ENCODE results near the gene NTHL1. TPM values are rescaled to one million over a fixed set of nuclear protein-coding genes. Genes with fewer than 3 reads are reported as not detected.

The NTHL1 gene
- total RNA-seq, 1 experiment from 2014 or later: 32.8 TPM

DNA sequence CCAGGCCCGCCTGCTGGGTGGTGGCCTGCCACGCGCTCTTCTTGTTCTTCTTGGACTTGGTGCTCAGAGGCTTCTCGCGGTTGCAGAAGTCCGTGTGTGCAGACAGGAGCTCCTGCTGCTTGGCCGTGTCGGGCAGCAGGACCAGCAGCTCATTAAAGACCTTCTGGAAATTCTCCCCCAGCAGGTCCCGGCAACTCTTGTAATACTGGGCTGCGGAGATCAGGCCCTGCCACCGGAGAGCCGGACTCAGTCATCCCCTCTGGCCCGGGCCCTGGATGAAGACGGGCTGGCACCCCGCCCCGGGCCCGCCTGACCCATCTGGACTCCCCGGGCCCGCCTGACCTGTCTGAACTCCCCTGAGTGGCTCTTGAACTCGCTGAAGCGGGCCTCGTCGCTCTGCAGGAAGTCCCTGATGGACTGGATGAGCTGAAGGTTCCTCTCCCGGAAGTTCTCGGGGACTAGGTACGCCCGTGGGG is 49.2 kb downstream of the NTHL1 start:
- CTCF ChIA-PET: no interaction called here
- Mint-ChIP-seq H3K27ac (ENCODE audit: unreplicated experiment) (no peak overlapping the region), H3K4me1 (ENCODE audit: low read depth, unreplicated experiment) (peaks cover 17% of the 10 kb centered on the region), H3K9me3 (ENCODE audit: low read depth, unreplicated experiment) (no peaks in the 10 kb centered on the region), H3K36me3 (ENCODE audit: insufficient read depth, unreplicated experiment) (peaks cover 57% of the 10 kb centered on the region), H3K4me3 (ENCODE audit: low read depth, unreplicated experiment) (no peak overlapping the region), H3K27me3 (ENCODE audit: unreplicated experiment) (no peaks in the 10 kb centered on the region)
- no peak for DNase-seq
- intact Hi-C loops (cut with micrococcal nuclease; ENCODE audit: unreplicated experiment): no loop called here
- no TSS peak for BruUV-seq (replicated peaks)
- TF ChIP-seq, protein P1, sequence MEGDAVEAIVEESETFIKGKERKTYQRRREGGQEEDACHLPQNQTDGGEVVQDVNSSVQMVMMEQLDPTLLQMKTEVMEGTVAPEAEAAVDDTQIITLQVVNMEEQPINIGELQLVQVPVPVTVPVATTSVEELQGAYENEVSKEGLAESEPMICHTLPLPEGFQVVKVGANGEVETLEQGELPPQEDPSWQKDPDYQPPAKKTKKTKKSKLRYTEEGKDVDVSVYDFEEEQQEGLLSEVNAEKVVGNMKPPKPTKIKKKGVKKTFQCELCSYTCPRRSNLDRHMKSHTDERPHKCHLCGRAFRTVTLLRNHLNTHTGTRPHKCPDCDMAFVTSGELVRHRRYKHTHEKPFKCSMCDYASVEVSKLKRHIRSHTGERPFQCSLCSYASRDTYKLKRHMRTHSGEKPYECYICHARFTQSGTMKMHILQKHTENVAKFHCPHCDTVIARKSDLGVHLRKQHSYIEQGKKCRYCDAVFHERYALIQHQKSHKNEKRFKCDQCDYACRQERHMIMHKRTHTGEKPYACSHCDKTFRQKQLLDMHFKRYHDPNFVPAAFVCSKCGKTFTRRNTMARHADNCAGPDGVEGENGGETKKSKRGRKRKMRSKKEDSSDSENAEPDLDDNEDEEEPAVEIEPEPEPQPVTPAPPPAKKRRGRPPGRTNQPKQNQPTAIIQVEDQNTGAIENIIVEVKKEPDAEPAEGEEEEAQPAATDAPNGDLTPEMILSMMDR (IDR thresholded peaks at IDR 0.05; ENCODE audit: unreplicated experiment): no peak

DNA sequence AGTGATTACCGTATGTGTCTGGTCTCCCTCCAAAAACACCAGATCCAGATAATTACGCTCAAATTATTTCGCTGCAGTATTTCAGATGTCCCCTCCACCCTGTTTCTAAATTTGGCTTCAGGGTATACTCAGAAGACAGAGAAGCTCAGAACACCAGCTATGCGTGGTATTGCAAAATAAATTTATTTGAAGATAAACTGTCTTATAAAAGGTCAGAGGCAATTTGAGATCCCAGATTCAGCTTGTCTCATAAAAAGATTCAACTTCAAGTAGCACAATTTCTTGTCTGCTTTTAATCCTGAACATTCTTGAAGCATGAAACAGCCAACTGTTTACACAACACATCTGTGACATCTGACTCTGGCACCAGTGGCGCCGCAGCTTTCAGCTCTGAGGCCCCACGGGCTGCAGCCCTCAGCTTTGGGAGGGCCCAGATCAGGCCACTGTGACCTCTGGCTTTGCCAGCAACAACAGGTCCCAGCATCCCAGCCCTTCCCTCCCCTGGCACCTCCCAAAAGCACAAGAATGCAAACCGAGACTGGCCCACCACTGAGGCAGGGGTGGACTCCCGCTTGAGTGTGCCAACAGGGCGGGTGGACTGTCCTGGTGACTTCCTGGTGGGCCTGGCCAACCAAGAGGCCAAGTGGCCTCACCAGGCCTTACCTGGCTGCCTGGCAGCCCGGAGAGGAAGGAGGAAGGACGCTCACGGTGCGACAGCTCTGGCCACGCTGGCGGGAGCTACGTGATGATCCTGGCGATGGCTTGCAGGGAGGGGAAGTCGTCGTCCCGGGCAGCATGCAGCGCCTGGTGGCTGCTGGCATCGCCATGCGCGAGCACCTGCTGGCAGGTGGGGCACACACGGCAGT is 49.9 kb downstream of the NTHL1 start:
- Mint-ChIP-seq H3K36me3 (ENCODE audit: insufficient read depth, unreplicated experiment) (peaks cover 57% of the 10 kb centered on the region), H3K27me3 (ENCODE audit: unreplicated experiment) (no peaks in the 10 kb centered on the region), H3K27ac (ENCODE audit: unreplicated experiment) (no peak overlapping the region), H3K4me3 (ENCODE audit: low read depth, unreplicated experiment) (no peak overlapping the region), H3K9me3 (ENCODE audit: low read depth, unreplicated experiment) (no peaks in the 10 kb centered on the region), H3K4me1 (ENCODE audit: low read depth, unreplicated experiment) (peaks cover 17% of the 10 kb centered on the region)
- TSS peak; percentile 22 for BruUV-seq (replicated peaks)
- intact Hi-C loops (cut with micrococcal nuclease; ENCODE audit: unreplicated experiment): no loop called here
- no peak for DNase-seq
- TF ChIP-seq, protein P1 (IDR thresholded peaks at IDR 0.05; ENCODE audit: unreplicated experiment): no peak
- CTCF ChIA-PET: interaction anchor here (0.5 kb wide), 1 partner anchor 93 kb away, joined by 3 read pairs; no protein-coding TSS in a partner anchor

DNA sequence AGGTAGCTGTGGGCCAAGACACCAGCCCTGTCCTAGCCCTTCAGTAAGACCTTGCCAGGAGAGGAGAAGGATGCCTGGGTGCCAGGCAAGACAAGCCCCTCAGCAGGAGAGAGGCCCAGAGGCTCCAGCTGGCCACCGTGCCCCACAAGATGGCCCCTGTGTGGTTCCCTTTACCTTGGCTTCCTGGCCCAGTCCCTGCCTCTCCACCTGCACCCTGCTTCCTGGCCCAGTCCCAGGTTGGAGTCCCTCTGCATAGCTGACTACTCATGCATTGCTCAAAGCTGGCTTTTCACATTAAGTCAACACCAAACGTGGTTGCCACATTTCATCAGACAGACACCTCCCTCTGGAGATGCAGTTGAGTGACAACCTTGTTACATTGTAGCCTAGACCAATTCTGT is 53.9 kb downstream of the NTHL1 start:
- Mint-ChIP-seq H3K4me3 (ENCODE audit: low read depth, unreplicated experiment) (peak overlapping the region; percentile 12), H3K36me3 (ENCODE audit: insufficient read depth, unreplicated experiment) (peaks cover 54% of the 10 kb centered on the region), H3K4me1 (ENCODE audit: low read depth, unreplicated experiment) (peaks cover 17% of the 10 kb centered on the region), H3K9me3 (ENCODE audit: low read depth, unreplicated experiment) (no peaks in the 10 kb centered on the region), H3K27me3 (ENCODE audit: unreplicated experiment) (no peaks in the 10 kb centered on the region), H3K27ac (ENCODE audit: unreplicated experiment) (no peak overlapping the region)
- BruUV-seq (replicated peaks): no TSS peak
- intact Hi-C loops (cut with micrococcal nuclease; ENCODE audit: unreplicated experiment): no loop called here
- TF ChIP-seq, protein P1 (IDR thresholded peaks at IDR 0.05; ENCODE audit: unreplicated experiment): no peak
- DNase-seq: no peak
- CTCF ChIA-PET: interaction anchor here (1.5 kb wide), 1 partner anchor 8 kb away, joined by 4 read pairs; no protein-coding TSS in a partner anchor

DNA sequence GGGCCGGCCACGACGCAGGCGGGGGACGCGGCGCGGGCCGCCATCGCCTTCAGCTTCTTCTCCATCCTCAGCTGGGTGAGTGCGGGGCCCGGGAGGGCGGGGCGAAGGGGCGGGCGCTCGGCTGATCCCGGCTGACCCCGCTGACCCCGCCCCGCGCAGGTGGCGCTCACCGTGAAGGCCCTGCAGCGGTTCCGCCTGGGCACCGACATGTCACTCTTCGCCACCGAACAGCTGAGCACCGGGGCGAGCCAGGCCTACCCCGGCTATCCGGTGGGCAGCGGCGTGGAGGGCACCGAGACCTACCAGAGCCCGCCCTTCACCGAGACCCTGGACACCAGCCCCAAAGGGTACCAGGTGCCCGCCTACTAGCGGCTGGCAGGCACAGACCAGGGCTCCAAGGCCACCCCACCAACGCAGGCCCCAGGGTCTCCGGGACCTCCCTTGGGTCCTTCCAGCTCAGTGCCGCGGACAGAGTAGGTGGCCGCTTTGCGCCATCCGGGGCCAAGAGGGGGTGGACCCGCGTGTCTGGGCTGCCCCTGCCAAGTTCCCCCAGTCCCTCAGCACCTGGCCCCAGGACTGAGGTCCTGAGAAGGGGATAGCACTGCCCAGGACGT is 54.8 kb downstream of the NTHL1 start:
- Mint-ChIP-seq H3K4me3 (ENCODE audit: low read depth, unreplicated experiment) (no peak overlapping the region), H3K9me3 (ENCODE audit: low read depth, unreplicated experiment) (no peaks in the 10 kb centered on the region), H3K27me3 (ENCODE audit: unreplicated experiment) (no peaks in the 10 kb centered on the region), H3K36me3 (ENCODE audit: insufficient read depth, unreplicated experiment) (peaks cover 54% of the 10 kb centered on the region), H3K4me1 (ENCODE audit: low read depth, unreplicated experiment) (peaks cover 17% of the 10 kb centered on the region), H3K27ac (ENCODE audit: unreplicated experiment) (no peak overlapping the region)
- intact Hi-C loops (cut with micrococcal nuclease; ENCODE audit: unreplicated experiment): no loop called here
- no peak for DNase-seq
- no TSS peak for BruUV-seq (replicated peaks)
- CTCF ChIA-PET: no interaction called here
- TF ChIP-seq, protein P1 (IDR thresholded peaks at IDR 0.05; ENCODE audit: unreplicated experiment): no peak
